Uterus (tissue), 4 donors: ENCODE measurements around the gene NEK4. TPM values are rescaled to one million over a fixed set of nuclear protein-coding genes. Genes with fewer than 3 reads are reported as not detected.

Source experiments
- DNase-seq, 2 donors: peaks; one replicate each; pipeline ENCODE4 v3.0.0-alpha.2; 2019 to 2020
- H3K27ac ChIP-seq, 2 donors: fragments of 200-600 bp; sonication (generic); 1 replicate in 1 of 2; 2 replicates in 1 of 2; pipeline ENCODE4 v1.5.1; 2016 to 2018
- H3K27me3 ChIP-seq, 2 donors: fragments of 200-600 bp; sonication (generic); one replicate each; pipeline ENCODE4 v1.5.1; 2018 to 2019; ENCODE audit warnings: control low read depth in 1 of 2
- H3K36me3 ChIP-seq, 2 donors: fragments of 200-600 bp; sonication (generic); one replicate each; pipeline ENCODE4 v1.5.1; 2019; ENCODE audit warnings: control low read depth in 1 of 2
- H3K4me1 ChIP-seq, 2 donors: fragments of 200-600 bp; sonication (generic); one replicate each; pipeline ENCODE4 v1.5.1; 2018 to 2019; ENCODE audit warnings: control low read depth in 1 of 2
- H3K4me3 ChIP-seq, 2 donors: fragments of 200-600 bp; sonication (generic); 1 replicate in 1 of 2; 2 replicates in 1 of 2; pipeline ENCODE4 v1.5.1; 2018 to 2019; ENCODE audit warnings: mild to moderate bottlenecking in 1 of 2
- H3K9me3 ChIP-seq, 2 donors: fragments of 200-600 bp; sonication (generic); one replicate each; pipeline ENCODE4 v1.5.1; 2019; ENCODE audit warnings: control low read depth in 1 of 2
- POLR2A ChIP-seq, 2 donors: fragments of 450-650 bp; IDR thresholded peaks; one replicate each; pipeline ENCODE4 v1.6.1; 2016; ENCODE audit warnings: antibody characterized with exemption in 2 of 2, mild to moderate bottlenecking in 1 of 2, moderate library complexity in 1 of 2
- intact Hi-C: fragments of 100-400 bp; cut with DNase I; formaldehyde crosslinking; loops from one replicate; pipeline ENCODE4 v1.15.1; 2023; ENCODE audit warnings: low total_unique reads
- total RNA-seq, 4 donors: library from RNA; depleted of rRNA in 3 of 4; stranded (reverse); fragments of >200 nt in 3 of 4; gene quantifications; one replicate each; pipeline versions ENCODE4 v1.1.0 to v1.2.4, GENCODE V29; 2014 to 2023
- TF ChIP-seq, protein P1 (sequence below), 4 experiments: fragments of 200-600 bp in 2 of 4; fragments of 450-650 bp in 2 of 4; sonication (generic) in 2 of 4; IDR thresholded peaks; one replicate each; pipeline ENCODE4 v1.5.1; 2016 to 2019; ENCODE audit warnings: antibody characterized with exemption in 4 of 4, mild to moderate bottlenecking in 2 of 4, moderate library complexity in 1 of 4
- donor health status: DM: yes; HTN: yes; CAD: no.

The NEK4 gene
- total RNA-seq, 4 donors from 2014 or later, result 16.8 to 48.0 (median 37.7) TPM

DNA sequence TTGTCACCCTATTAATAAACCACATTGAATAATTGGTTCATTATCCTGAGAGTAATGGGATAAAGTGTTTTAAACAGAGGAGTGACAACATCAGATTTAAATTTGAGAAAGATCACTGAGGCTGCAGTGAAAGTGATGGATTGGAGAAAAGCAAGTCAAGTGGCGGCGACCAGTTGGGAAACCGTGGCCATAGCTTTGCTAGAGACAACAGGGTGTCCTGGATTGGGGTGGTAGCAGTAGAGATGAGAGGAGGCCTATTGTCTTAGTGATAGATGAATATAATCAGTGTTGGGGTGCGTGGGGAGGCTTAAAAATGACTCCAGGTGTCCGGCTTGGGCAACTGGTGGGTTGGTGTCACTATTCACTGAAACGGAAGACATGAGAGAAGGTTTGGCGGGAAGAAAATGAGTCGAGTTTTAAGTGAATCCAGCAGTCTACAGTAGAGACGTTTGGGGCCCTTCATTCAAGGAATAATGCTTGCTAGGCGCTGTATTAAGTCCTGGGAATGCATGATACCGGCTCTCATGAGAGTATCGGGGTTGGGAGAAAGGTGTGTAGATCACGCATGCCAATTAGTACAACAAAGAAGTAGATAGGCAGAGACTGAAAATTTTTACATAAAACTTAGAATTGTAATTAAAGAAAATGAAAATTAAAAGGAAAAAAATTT, 819 bp downstream of the NEK4 start:
- intact Hi-C loops, result no loop called here
- no peak for TF ChIP-seq POLR2A (IDR thresholded peaks at IDR 0.05)
- TF ChIP-seq, protein P1, sequence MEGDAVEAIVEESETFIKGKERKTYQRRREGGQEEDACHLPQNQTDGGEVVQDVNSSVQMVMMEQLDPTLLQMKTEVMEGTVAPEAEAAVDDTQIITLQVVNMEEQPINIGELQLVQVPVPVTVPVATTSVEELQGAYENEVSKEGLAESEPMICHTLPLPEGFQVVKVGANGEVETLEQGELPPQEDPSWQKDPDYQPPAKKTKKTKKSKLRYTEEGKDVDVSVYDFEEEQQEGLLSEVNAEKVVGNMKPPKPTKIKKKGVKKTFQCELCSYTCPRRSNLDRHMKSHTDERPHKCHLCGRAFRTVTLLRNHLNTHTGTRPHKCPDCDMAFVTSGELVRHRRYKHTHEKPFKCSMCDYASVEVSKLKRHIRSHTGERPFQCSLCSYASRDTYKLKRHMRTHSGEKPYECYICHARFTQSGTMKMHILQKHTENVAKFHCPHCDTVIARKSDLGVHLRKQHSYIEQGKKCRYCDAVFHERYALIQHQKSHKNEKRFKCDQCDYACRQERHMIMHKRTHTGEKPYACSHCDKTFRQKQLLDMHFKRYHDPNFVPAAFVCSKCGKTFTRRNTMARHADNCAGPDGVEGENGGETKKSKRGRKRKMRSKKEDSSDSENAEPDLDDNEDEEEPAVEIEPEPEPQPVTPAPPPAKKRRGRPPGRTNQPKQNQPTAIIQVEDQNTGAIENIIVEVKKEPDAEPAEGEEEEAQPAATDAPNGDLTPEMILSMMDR (IDR thresholded peaks at IDR 0.05), result no peak
- Histone ChIP-seq H3K4me3 (peak overlapping the region; percentile 88 to 91), H3K9me3 (no peaks in the 10 kb centered on the region), H3K27ac (peak overlapping the region; percentile 24 to 77), H3K27me3 (no peaks in the 10 kb centered on the region), H3K4me1 (peaks cover 0 to 8% of the 10 kb centered on the region in 2 donors), H3K36me3 (no peaks in the 10 kb centered on the region)
- DNase-seq, result no peak

DNA sequence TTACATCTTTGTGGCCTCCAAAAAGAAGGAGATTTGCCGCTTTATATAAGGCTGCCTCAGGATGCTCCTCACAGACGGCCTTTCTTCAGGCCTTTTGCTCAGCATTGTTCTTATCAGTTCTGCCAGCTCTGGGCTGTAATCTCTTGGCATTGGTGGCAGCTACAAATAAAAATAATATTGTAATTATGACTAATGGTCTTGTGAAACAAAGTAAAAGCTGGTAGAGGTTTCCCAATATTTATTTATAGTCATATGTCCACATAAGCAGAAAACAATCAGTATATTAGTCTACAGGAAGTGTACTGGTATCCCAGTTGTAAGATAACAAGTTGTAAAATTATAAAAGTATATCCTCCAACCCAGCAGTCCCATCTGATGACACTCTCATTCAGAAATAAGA, 7.3 kb downstream of the NEK4 start:
- Histone ChIP-seq H3K4me1 (no peaks in the 10 kb centered on the region), H3K4me3 (no peak overlapping the region), H3K36me3 (no peaks in the 10 kb centered on the region), H3K27ac (no peak overlapping the region), H3K27me3 (no peaks in the 10 kb centered on the region), H3K9me3 (no peaks in the 10 kb centered on the region)
- TF ChIP-seq, protein P1 (IDR thresholded peaks at IDR 0.05), result no peak
- TF ChIP-seq POLR2A (IDR thresholded peaks at IDR 0.05), result no peak
- intact Hi-C loops, result no loop called here
- DNase-seq, result no peak

- Histone ChIP-seq H3K4me1 (no peaks in the 10 kb centered on the region), H3K36me3 (peaks cover 0 to 2% of the 10 kb centered on the region in 2 donors), H3K4me3 (no peak overlapping the region), H3K9me3 (no peaks in the 10 kb centered on the region), H3K27me3 (no peaks in the 10 kb centered on the region), H3K27ac (no peak overlapping the region)
- no peak for DNase-seq
- no peak for TF ChIP-seq POLR2A (IDR thresholded peaks at IDR 0.05)
- TF ChIP-seq, protein P1 (IDR thresholded peaks at IDR 0.05), result no peak
- intact Hi-C loops, result no loop called here
Measured at GRCh38 chr3:52756141-52756540, 14.6 kb downstream of the NEK4 start.

DNA sequence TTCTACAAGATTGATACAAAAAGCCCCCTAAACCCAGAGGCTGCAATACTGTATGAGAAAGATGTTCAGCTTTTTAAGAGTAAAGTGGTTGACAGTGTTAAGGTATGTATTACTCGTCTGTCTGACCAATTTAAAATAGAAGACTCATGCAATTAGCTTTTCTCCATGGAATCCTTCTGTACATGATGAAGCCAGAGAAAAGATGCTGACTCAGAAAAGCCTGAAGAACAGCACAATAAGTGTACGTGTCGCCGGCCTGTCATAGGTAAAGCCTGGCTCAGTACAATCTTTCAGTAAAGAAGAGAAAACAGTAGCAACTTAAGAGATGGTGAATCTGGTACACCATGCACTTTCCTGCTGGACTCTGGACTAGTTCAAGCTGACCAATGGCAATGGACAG, 16.4 kb downstream of the NEK4 start:
- Histone ChIP-seq H3K27ac (no peak overlapping the region), H3K36me3 (peaks cover 0 to 2% of the 10 kb centered on the region in 2 donors), H3K4me3 (no peak overlapping the region), H3K9me3 (no peaks in the 10 kb centered on the region), H3K4me1 (no peaks in the 10 kb centered on the region), H3K27me3 (no peaks in the 10 kb centered on the region)
- TF ChIP-seq, protein P1 (IDR thresholded peaks at IDR 0.05), result no peak
- no peak for TF ChIP-seq POLR2A (IDR thresholded peaks at IDR 0.05)
- no peak for DNase-seq
- intact Hi-C loops, result no loop called here

- H3K4me3 ChIP-seq, result no peak overlapping the region
- H3K27ac ChIP-seq, result no peak overlapping the region
- no peaks in the 10 kb centered on the region for H3K36me3 ChIP-seq
- DNase-seq, result no peak
- intact Hi-C loops, result no loop called here
- H3K27me3 ChIP-seq, result no peaks in the 10 kb centered on the region
- H3K4me1 ChIP-seq, result no peaks in the 10 kb centered on the region
- TF ChIP-seq POLR2A (IDR thresholded peaks at IDR 0.05), result no peak
- TF ChIP-seq, protein P1 (IDR thresholded peaks at IDR 0.05), result no peak
- no peaks in the 10 kb centered on the region for H3K9me3 ChIP-seq
Measured at GRCh38 chr3:52752045-52752660, 18.6 kb downstream of the NEK4 start.
